H1 (cell line): ENCODE data around the gene CBLL1. TPM values are rescaled to one million over a fixed set of nuclear protein-coding genes. Genes with fewer than 3 reads are reported as not detected.

Experiments
- CTCF ChIA-PET: fragments of 300-600 bp; sonication (Branson Sonifier 250); formaldehyde crosslinking; loops from one replicate; lab custom pipeline; 2021; ENCODE audit not compliant: partially characterized antibody; lab: Charles Lee
- POLR2A ChIA-PET: fragments of 300-600 bp; sonication (Branson Sonifier 250); formaldehyde crosslinking; loops from one replicate; lab custom pipeline; 2021; ENCODE audit warnings: inconsistent platforms; ENCODE audit not compliant: partially characterized antibody; lab: Charles Lee
- DNase-seq, 2 experiments: peaks; one replicate each; pipeline versions ENCODE4 v3.0.0 to v3.0.0-alpha.2; 2010 to 2022; ENCODE audit warnings: low spot score in 2 of 2, low read depth in 1 of 2, mixed read lengths in 1 of 2
- FAIRE-seq: peaks from 2 replicates; lab custom pipeline; 2011; peaks lifted over from hg19 to GRCh38; lab: Jason Lieb, UNC
- H2AFZ ChIP-seq: 2 replicates; pipeline ENCODE4 v1.8.1; 2012; ENCODE audit warnings: low read length, inconsistent platforms
- H2AK5ac ChIP-seq: 2 replicates; pipeline ENCODE4 v1.6.1; 2013; ENCODE audit warnings: low read depth, low read length
- H2BK120ac ChIP-seq: replicated peaks from 2 replicates; pipeline ENCODE3; 2013; ENCODE audit warnings: low read depth, low read length, inconsistent platforms
- H2BK12ac ChIP-seq: 2 replicates; pipeline ENCODE4 v1.6.1; 2013; ENCODE audit warnings: low read depth, low read length
- H2BK15ac ChIP-seq: 2 replicates; pipeline ENCODE4 v1.6.1; 2013; ENCODE audit warnings: low read length
- H2BK20ac ChIP-seq: 2 replicates; pipeline ENCODE4 v1.6.1; 2013; ENCODE audit warnings: low read length
- H2BK5ac ChIP-seq: 2 replicates; pipeline ENCODE4 v1.6.1; 2013; ENCODE audit warnings: low read depth, low read length
- H3K14ac ChIP-seq: 2 replicates; pipeline ENCODE4 v1.6.1; 2013; ENCODE audit warnings: inconsistent platforms; ENCODE audit not compliant: insufficient read length
- H3K18ac ChIP-seq: 2 replicates; pipeline ENCODE4 v1.6.1; 2013; ENCODE audit warnings: low read length; ENCODE audit errors: extremely low read depth
- H3K23ac ChIP-seq: 2 replicates; pipeline ENCODE4 v1.6.1; 2013; ENCODE audit warnings: inconsistent platforms; ENCODE audit not compliant: insufficient read length
- H3K23me2 ChIP-seq: 2 replicates; pipeline ENCODE4 v1.6.1; 2013; ENCODE audit warnings: low read depth, low read length
- H3K27ac ChIP-seq: 2 replicates; pipeline ENCODE4 v1.6.1; 2011; ENCODE audit warnings: low read depth, low read length, inconsistent platforms
- H3K27me3 ChIP-seq, 4 experiments: replicated peaks in 1 of 4; 1 replicate in 1 of 4; 2 replicates in 3 of 4; pipeline versions ENCODE4 v1.6.1 to v1.8.1; 2011 to 2013; ENCODE audit warnings: low read length in 3 of 4, mild to moderate bottlenecking in 3 of 4, inconsistent platforms in 2 of 4, mixed read lengths in 2 of 4, moderate library complexity in 1 of 4; ENCODE audit not compliant: control insufficient read depth in 3 of 4, insufficient read depth in 3 of 4; ENCODE audit errors: extremely low read depth in 1 of 4
- H3K36me3 ChIP-seq, 4 experiments: 2 replicates each; pipeline versions ENCODE4 v1.6.1 to v1.8.1; 2011 to 2013; ENCODE audit warnings: mild to moderate bottlenecking in 4 of 4, low read length in 3 of 4, moderate library complexity in 2 of 4, control low read depth in 1 of 4, inconsistent platforms in 1 of 4; ENCODE audit not compliant: insufficient read depth in 4 of 4, control insufficient read depth in 2 of 4
- H3K4ac ChIP-seq: replicated peaks from 2 replicates; pipeline ENCODE3; 2013; ENCODE audit warnings: low read length, low read depth, mixed read lengths, inconsistent platforms; ENCODE audit not compliant: insufficient read length
- H3K4me1 ChIP-seq, 4 experiments: replicated peaks in 1 of 4; 1 replicate in 1 of 4; 2 replicates in 3 of 4; pipeline versions ENCODE4 v1.6.1 to v1.8.1; 2011 to 2013; ENCODE audit warnings: low read length in 3 of 4, inconsistent platforms in 2 of 4, mixed read lengths in 1 of 4; ENCODE audit not compliant: insufficient read depth in 4 of 4, control insufficient read depth in 3 of 4
- H3K4me2 ChIP-seq, 2 experiments: 2 replicates each; pipeline versions ENCODE4 v1.6.1 to v1.8.1; 2011 to 2013; ENCODE audit warnings: low read depth in 2 of 2, low read length in 2 of 2, control low read depth in 1 of 2, inconsistent platforms in 1 of 2, mild to moderate bottlenecking in 1 of 2; ENCODE audit not compliant: insufficient read depth in 1 of 2
- H3K4me3 ChIP-seq, 4 experiments: fragments of 200-600, 300-600 bp in 1 of 4; sonication (generic), shearing (Covaris generic), sonication (Bioruptor Twin) in 1 of 4; 2 replicates each; pipeline versions ENCODE4 v1.5.1 to v1.8.1; 2011 to 2016; ENCODE audit warnings: low read length in 4 of 4, low read depth in 3 of 4, control low read depth in 2 of 4, inconsistent platforms in 2 of 4, mild to moderate bottlenecking in 2 of 4, mixed read lengths in 1 of 4, moderate library complexity in 1 of 4; ENCODE audit not compliant: insufficient read depth in 2 of 4; ENCODE audit errors: extremely low read depth in 1 of 4
- H3K56ac ChIP-seq: replicated peaks from 2 replicates; pipeline ENCODE3; 2013; ENCODE audit warnings: low read depth, mild to moderate bottlenecking, mixed read lengths, low read length, inconsistent platforms; ENCODE audit not compliant: insufficient read length
- H3K79me1 ChIP-seq: 2 replicates; pipeline ENCODE4 v1.6.1; 2013; ENCODE audit warnings: low read depth, low read length, control low read depth
- H3K79me2 ChIP-seq, 2 experiments: 2 replicates each; pipeline versions ENCODE4 v1.6.1 to v1.8.1; 2012 to 2013; ENCODE audit warnings: low read length in 2 of 2, mild to moderate bottlenecking in 2 of 2, inconsistent platforms in 1 of 2; ENCODE audit not compliant: insufficient read depth in 2 of 2, control insufficient read depth in 1 of 2
- H3K9ac ChIP-seq, 4 experiments: replicated peaks in 1 of 4; 1 replicate in 1 of 4; 2 replicates in 3 of 4; pipeline versions ENCODE4 v1.6.1 to v1.8.1; 2011 to 2013; ENCODE audit warnings: low read depth in 3 of 4, low read length in 3 of 4, control low read depth in 2 of 4, mild to moderate bottlenecking in 2 of 4, moderate library complexity in 2 of 4, inconsistent platforms in 1 of 4; ENCODE audit errors: extremely low read depth in 1 of 4
- H3K9me3 ChIP-seq, 2 experiments: 2 replicates each; pipeline versions ENCODE4 v1.6.1 to v1.8.1; 2012 to 2013; ENCODE audit warnings: mild to moderate bottlenecking in 2 of 2, moderate library complexity in 2 of 2, control low read depth in 1 of 2, inconsistent platforms in 1 of 2, low read depth in 1 of 2, low read length in 1 of 2, mixed read lengths in 1 of 2; ENCODE audit not compliant: insufficient read depth in 2 of 2
- H4K20me1 ChIP-seq, 2 experiments: replicated peaks in 1 of 2; 2 replicates each; pipeline versions ENCODE3 to v1.8.1; 2011 to 2013; ENCODE audit warnings: inconsistent platforms in 2 of 2, low read length in 2 of 2, mild to moderate bottlenecking in 1 of 2; ENCODE audit not compliant: insufficient read depth in 2 of 2, control insufficient read depth in 1 of 2
- H4K5ac ChIP-seq: 2 replicates; pipeline ENCODE4 v1.6.1; 2013; ENCODE audit warnings: low read length, low read depth, mixed read lengths, inconsistent platforms; ENCODE audit not compliant: insufficient read length
- H4K8ac ChIP-seq: 2 replicates; pipeline ENCODE4 v1.8.0; 2013; ENCODE audit warnings: mild to moderate bottlenecking, moderate library complexity, low read length, inconsistent platforms; ENCODE audit not compliant: insufficient read depth; ENCODE audit errors: extremely low read depth
- H4K91ac ChIP-seq: replicated peaks from 2 replicates; pipeline ENCODE3; 2013; ENCODE audit warnings: low read length, mixed read lengths, inconsistent platforms; ENCODE audit not compliant: insufficient read length
- BCL11A ChIP-seq, 2 experiments: IDR thresholded peaks; one replicate each; pipeline ENCODE4 v1.6.1; 2011; ENCODE audit warnings: low read depth in 2 of 2, low read length in 2 of 2, mild to moderate bottlenecking in 2 of 2
- CEBPB ChIP-seq: IDR thresholded peaks from 2 replicates; pipeline ENCODE4 v1.6.1; 2012; ENCODE audit warnings: low read depth, low read length
- WGBS, 2 experiments: shearing (Covaris generic) in 1 of 2; methylation state at CpG; one replicate each; pipeline versions ENCODE4 v1.1.6 to v1.1.7; 2013 to 2015; ENCODE audit warnings: low lambda C conversion rate in 2 of 2, mixed read lengths in 2 of 2, inconsistent platforms in 1 of 2, low coverage in 1 of 2, missing lambda C conversion rate in 1 of 2; ENCODE audit not compliant: insufficient replicate concordance in 2 of 2, insufficient coverage in 1 of 2, insufficient read length in 1 of 2; ENCODE audit errors: extremely low coverage in 1 of 2, missing lambda C conversion rate in 1 of 2; 5-methylcytosine and 5-hydroxymethylcytosine counted together
- polyA plus RNA-seq, 7 experiments: library from polyadenylated mRNA; depleted of rRNA in 3 of 7; stranded (reverse) in 5 of 7; unstranded in 2 of 7; fragments of >200 nt in 5 of 7; fragments of 200-250 nt in 2 of 7; gene quantifications; 1 replicate in 5 of 7; 2 replicates in 1 of 7; 4 replicates in 1 of 7; pipeline versions ENCODE4 v1.2.1 to v1.2.3, GENCODE V29; 2011 to 2013; ENCODE audit warnings: missing spikeins in 2 of 7, mixed read lengths in 2 of 7
- total RNA-seq: library from RNA; stranded (reverse); fragmentation: NEBNext Ultra II Directional; extraction: Animal tissue kit (Norgen Biotek cat#: 25700); gene quantifications from 2 replicates; pipeline ENCODE4 v1.2.1, GENCODE V29; 2021

The CBLL1 gene
- total and polyA plus RNA-seq, 2 of the 8 experiments (the other 6 are each of a cell fraction or from before 2014, with no cell fraction given): 27.0 to 34.0 TPM

DNA sequence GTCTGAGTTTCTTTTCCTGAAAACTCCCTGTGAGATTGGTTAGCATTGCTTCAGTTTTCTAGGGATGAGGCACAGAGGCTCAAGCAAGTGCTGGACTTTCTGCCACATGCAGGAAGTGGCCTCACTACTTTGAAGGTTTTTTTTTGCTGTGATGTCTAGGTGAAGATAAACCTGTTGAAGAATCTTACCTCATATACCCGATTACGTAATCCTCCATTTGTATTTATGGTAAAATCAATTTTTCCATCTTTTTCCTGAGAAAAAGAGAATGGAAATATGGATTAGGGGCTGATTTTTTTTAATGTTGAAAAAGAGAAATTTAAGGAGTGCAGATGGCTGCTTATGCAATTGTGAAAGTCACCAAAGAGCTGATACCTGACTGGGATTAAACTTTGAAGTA, 23.4 kb downstream of the CBLL1 start:
- Histone ChIP-seq H3K4me1 (no peaks in the 10 kb centered on the region), H4K91ac (no peak overlapping the region), H3K14ac (no peak overlapping the region), H3K23me2 (no peaks in the 10 kb centered on the region), H3K23ac (no peak overlapping the region), H2BK12ac (no peak overlapping the region), H3K9me3 (no peaks in the 10 kb centered on the region), H3K27ac (no peak overlapping the region), H4K20me1 (no peaks in the 10 kb centered on the region), H3K36me3 (no peaks in the 10 kb centered on the region), H3K4me3 (no peak overlapping the region), H3K18ac (no peak overlapping the region), H2BK15ac (no peak overlapping the region), H3K79me1 (no peaks in the 10 kb centered on the region), H2AK5ac (no peak overlapping the region), H3K27me3 (no peaks in the 10 kb centered on the region), H4K5ac (no peak overlapping the region), H2BK120ac (no peak overlapping the region), H3K79me2 (no peaks in the 10 kb centered on the region), H3K4ac (no peak overlapping the region), H4K8ac (no peak overlapping the region), H3K9ac (no peak overlapping the region), H3K56ac (no peak overlapping the region), H2AFZ (no peak overlapping the region), H3K4me2 (no peak overlapping the region), H2BK20ac (no peak overlapping the region), H2BK5ac (no peak overlapping the region)
- POLR2A ChIA-PET: no interaction called here
- CTCF ChIA-PET: interaction anchor here (1.3 kb wide), 1 partner anchor 39 kb away, joined by 3 read pairs; no protein-coding TSS in a partner anchor
- DNase-seq: no peak
- no peak for FAIRE-seq
- 92% methylated on average over 2 of the region's 2 CpGs; no CpG with 5 or more reads in 1 of the 2 experiments for WGBS, 2 experiments
- TF ChIP-seq CEBPB (peak; percentile 39; the same call in 1 of the 2 replicates), BCL11A (IDR thresholded peaks at IDR 0.05; ENCODE audit: low read depth in 2 of 2, low read length in 2 of 2) (no peak)
